ENCODE data around the gene STX18. TPM values are rescaled to one million over a fixed set of nuclear protein-coding genes. Genes with fewer than 3 reads are reported as not detected.

The STX18 gene
- total RNA-seq, 1 experiment from 2014 or later = 36.5 TPM

- peaks cover 9% of the 10 kb centered on the region for H3K9me3 Mint-ChIP-seq (ENCODE audit: unreplicated experiment)
- Histone ChIP-seq H3K4me1 (no peaks in the 10 kb centered on the region), H3K4me3 (ENCODE audit: low read depth, low read length) (no peak overlapping the region), H3K9me3 (no peaks in the 10 kb centered on the region; the same call in 1 of the 2 replicates), H3K36me3 (ENCODE audit: control insufficient read depth, insufficient read depth, low read length) (no peaks in the 10 kb centered on the region), H3K27me3 (replicated peaks; ENCODE audit: control insufficient read depth, insufficient read depth, low read length) (no peaks in the 10 kb centered on the region)
- no peak for DNase-seq
- H3K27me3 Mint-ChIP-seq (ENCODE audit: insufficient read depth, unreplicated experiment) = no peaks in the 10 kb centered on the region
- H3K27ac Mint-ChIP-seq (ENCODE audit: unreplicated experiment) = no peak overlapping the region
- H3K4me1 Mint-ChIP-seq (ENCODE audit: low read depth, unreplicated experiment) = no peaks in the 10 kb centered on the region
- H3K36me3 Mint-ChIP-seq (ENCODE audit: insufficient read depth, unreplicated experiment) = peaks cover 25% of the 10 kb centered on the region
- ChIA-PET POLR2A (no interaction called here), CTCF (no interaction called here)
- TF ChIP-seq, protein P1, sequence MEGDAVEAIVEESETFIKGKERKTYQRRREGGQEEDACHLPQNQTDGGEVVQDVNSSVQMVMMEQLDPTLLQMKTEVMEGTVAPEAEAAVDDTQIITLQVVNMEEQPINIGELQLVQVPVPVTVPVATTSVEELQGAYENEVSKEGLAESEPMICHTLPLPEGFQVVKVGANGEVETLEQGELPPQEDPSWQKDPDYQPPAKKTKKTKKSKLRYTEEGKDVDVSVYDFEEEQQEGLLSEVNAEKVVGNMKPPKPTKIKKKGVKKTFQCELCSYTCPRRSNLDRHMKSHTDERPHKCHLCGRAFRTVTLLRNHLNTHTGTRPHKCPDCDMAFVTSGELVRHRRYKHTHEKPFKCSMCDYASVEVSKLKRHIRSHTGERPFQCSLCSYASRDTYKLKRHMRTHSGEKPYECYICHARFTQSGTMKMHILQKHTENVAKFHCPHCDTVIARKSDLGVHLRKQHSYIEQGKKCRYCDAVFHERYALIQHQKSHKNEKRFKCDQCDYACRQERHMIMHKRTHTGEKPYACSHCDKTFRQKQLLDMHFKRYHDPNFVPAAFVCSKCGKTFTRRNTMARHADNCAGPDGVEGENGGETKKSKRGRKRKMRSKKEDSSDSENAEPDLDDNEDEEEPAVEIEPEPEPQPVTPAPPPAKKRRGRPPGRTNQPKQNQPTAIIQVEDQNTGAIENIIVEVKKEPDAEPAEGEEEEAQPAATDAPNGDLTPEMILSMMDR (IDR thresholded peaks at IDR 0.05; ENCODE audit: insufficient read depth in 1 of 2, low read depth in 1 of 2, low read length in 1 of 2, severe bottlenecking in 1 of 2, unreplicated experiment in 1 of 2) = no peak
- BruUV-seq (replicated peaks) = no TSS peak
- H3K4me3 Mint-ChIP-seq (ENCODE audit: unreplicated experiment) = no peak overlapping the region
- intact Hi-C loops (cut with micrococcal nuclease; ENCODE audit: unreplicated experiment) = no loop called here
These were observed 128.5 kb downstream of the STX18 start for GRCh38 chr4:4413373-4413725.

GRCh38 chr4:4412641-4413372, 129.0 kb downstream of the STX18 start:
- Histone ChIP-seq H3K4me3 (ENCODE audit: low read depth, low read length) (no peak overlapping the region), H3K36me3 (ENCODE audit: control insufficient read depth, insufficient read depth, low read length) (no peaks in the 10 kb centered on the region), H3K27me3 (replicated peaks; ENCODE audit: control insufficient read depth, insufficient read depth, low read length) (no peaks in the 10 kb centered on the region), H3K9me3 (no peaks in the 10 kb centered on the region; the same call in 1 of the 2 replicates), H3K4me1 (no peaks in the 10 kb centered on the region)
- no TSS peak for BruUV-seq (replicated peaks)
- H3K36me3 Mint-ChIP-seq (ENCODE audit: insufficient read depth, unreplicated experiment) = peaks cover 25% of the 10 kb centered on the region
- intact Hi-C loops (cut with micrococcal nuclease; ENCODE audit: unreplicated experiment) = no loop called here
- H3K4me3 Mint-ChIP-seq (ENCODE audit: unreplicated experiment) = no peak overlapping the region
- no peaks in the 10 kb centered on the region for H3K4me1 Mint-ChIP-seq (ENCODE audit: low read depth, unreplicated experiment)
- CTCF ChIA-PET = no interaction called here
- no peak overlapping the region for H3K27ac Mint-ChIP-seq (ENCODE audit: unreplicated experiment)
- TF ChIP-seq, protein P1 (IDR thresholded peaks at IDR 0.05; ENCODE audit: insufficient read depth in 1 of 2, low read depth in 1 of 2, low read length in 1 of 2, severe bottlenecking in 1 of 2, unreplicated experiment in 1 of 2) = no peak
- H3K9me3 Mint-ChIP-seq (ENCODE audit: unreplicated experiment) = peaks cover 9% of the 10 kb centered on the region
- POLR2A ChIA-PET = no interaction called here
- no peaks in the 10 kb centered on the region for H3K27me3 Mint-ChIP-seq (ENCODE audit: insufficient read depth, unreplicated experiment)
- no peak for DNase-seq

GRCh38 chr4:4411906-4412305, 129.9 kb downstream of the STX18 start:
- POLR2A ChIA-PET = no interaction called here
- H3K27me3 Mint-ChIP-seq (ENCODE audit: insufficient read depth, unreplicated experiment) = no peaks in the 10 kb centered on the region
- intact Hi-C loops (cut with micrococcal nuclease; ENCODE audit: unreplicated experiment) = no loop called here
- no peak overlapping the region for H3K4me3 Mint-ChIP-seq (ENCODE audit: unreplicated experiment)
- peaks cover 7% of the 10 kb centered on the region for H3K9me3 Mint-ChIP-seq (ENCODE audit: unreplicated experiment)
- no peak overlapping the region for H3K27ac Mint-ChIP-seq (ENCODE audit: unreplicated experiment)
- no peaks in the 10 kb centered on the region for H3K4me1 ChIP-seq
- H3K27me3 ChIP-seq (replicated peaks; ENCODE audit: control insufficient read depth, insufficient read depth, low read length) = no peaks in the 10 kb centered on the region
- CTCF ChIA-PET = no interaction called here
- no peaks in the 10 kb centered on the region for H3K4me1 Mint-ChIP-seq (ENCODE audit: low read depth, unreplicated experiment)
- TF ChIP-seq, protein P1 (IDR thresholded peaks at IDR 0.05; ENCODE audit: insufficient read depth in 1 of 2, low read depth in 1 of 2, low read length in 1 of 2, severe bottlenecking in 1 of 2, unreplicated experiment in 1 of 2) = no peak
- H3K9me3 ChIP-seq = no peaks in the 10 kb centered on the region; the same call in 1 of the 2 replicates
- H3K36me3 ChIP-seq (ENCODE audit: control insufficient read depth, insufficient read depth, low read length) = no peaks in the 10 kb centered on the region
- BruUV-seq (replicated peaks) = no TSS peak
- no peak overlapping the region for H3K4me3 ChIP-seq (ENCODE audit: low read depth, low read length)
- peaks cover 26% of the 10 kb centered on the region for H3K36me3 Mint-ChIP-seq (ENCODE audit: insufficient read depth, unreplicated experiment)
- DNase-seq = no peak
